Measurements from ENCODE around the gene CACNG4. TPM values are rescaled to one million over a fixed set of nuclear protein-coding genes. Genes with fewer than 3 reads are reported as not detected.

The CACNG4 gene
- total RNA-seq, 1 donor from 2014 or later, result 5.8 TPM

GRCh38 chr17:67066717-67067116 is 102.2 kb downstream of the CACNG4 start:
- TF ChIP-seq, protein P1, sequence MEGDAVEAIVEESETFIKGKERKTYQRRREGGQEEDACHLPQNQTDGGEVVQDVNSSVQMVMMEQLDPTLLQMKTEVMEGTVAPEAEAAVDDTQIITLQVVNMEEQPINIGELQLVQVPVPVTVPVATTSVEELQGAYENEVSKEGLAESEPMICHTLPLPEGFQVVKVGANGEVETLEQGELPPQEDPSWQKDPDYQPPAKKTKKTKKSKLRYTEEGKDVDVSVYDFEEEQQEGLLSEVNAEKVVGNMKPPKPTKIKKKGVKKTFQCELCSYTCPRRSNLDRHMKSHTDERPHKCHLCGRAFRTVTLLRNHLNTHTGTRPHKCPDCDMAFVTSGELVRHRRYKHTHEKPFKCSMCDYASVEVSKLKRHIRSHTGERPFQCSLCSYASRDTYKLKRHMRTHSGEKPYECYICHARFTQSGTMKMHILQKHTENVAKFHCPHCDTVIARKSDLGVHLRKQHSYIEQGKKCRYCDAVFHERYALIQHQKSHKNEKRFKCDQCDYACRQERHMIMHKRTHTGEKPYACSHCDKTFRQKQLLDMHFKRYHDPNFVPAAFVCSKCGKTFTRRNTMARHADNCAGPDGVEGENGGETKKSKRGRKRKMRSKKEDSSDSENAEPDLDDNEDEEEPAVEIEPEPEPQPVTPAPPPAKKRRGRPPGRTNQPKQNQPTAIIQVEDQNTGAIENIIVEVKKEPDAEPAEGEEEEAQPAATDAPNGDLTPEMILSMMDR (IDR thresholded peaks at IDR 0.05; ENCODE audit: insufficient read depth, low read depth, low read length), result no peak
- TF ChIP-seq EZH2 (IDR thresholded peaks at IDR 0.05; ENCODE audit: insufficient read depth, low read length), result no peak
- Mint-ChIP-seq H3K9me3 (ENCODE audit: unreplicated experiment) (no peaks in the 10 kb centered on the region), H3K27me3 (ENCODE audit: low read depth, unreplicated experiment) (no peaks in the 10 kb centered on the region), H3K36me3 (ENCODE audit: low read depth, unreplicated experiment) (no peaks in the 10 kb centered on the region), H3K4me1 (ENCODE audit: low read depth, unreplicated experiment) (peaks cover 1% of the 10 kb centered on the region), H3K4me3 (ENCODE audit: unreplicated experiment) (no peak overlapping the region), H3K27ac (ENCODE audit: unreplicated experiment) (no peak overlapping the region)
- Histone ChIP-seq H2AFZ (ENCODE audit: low read depth, low read length) (no peak overlapping the region), H3K9ac (ENCODE audit: low read length) (no peak overlapping the region), H3K4me1 (ENCODE audit: insufficient read depth, low read length) (no peaks in the 10 kb centered on the region), H4K20me1 (ENCODE audit: insufficient read depth, low read length) (no peaks in the 10 kb centered on the region), H3K27me3 (ENCODE audit: insufficient read depth, low read length) (no peaks in the 10 kb centered on the region), H3K4me2 (ENCODE audit: low read length) (no peak overlapping the region), H3K27ac (ENCODE audit: low read depth, low read length) (no peak overlapping the region), H3K4me3 (ENCODE audit: insufficient read depth, low read depth, low read length) (no peak overlapping the region), H3K79me2 (ENCODE audit: insufficient read depth, low read length) (no peaks in the 10 kb centered on the region), H3K9me3 (ENCODE audit: insufficient read depth, low read depth, low read length) (no peaks in the 10 kb centered on the region), H3K36me3 (ENCODE audit: insufficient read depth, low read length) (no peaks in the 10 kb centered on the region)
- FAIRE-seq (no peak), DNase-seq (ENCODE audit: low read depth) (no peak)

- Histone ChIP-seq H3K79me2 (ENCODE audit: insufficient read depth, low read length) (no peaks in the 10 kb centered on the region), H3K4me1 (ENCODE audit: insufficient read depth, low read length) (no peaks in the 10 kb centered on the region), H3K27ac (ENCODE audit: low read depth, low read length) (no peak overlapping the region), H3K4me3 (ENCODE audit: insufficient read depth, low read depth, low read length) (no peak overlapping the region), H2AFZ (ENCODE audit: low read depth, low read length) (no peak overlapping the region), H4K20me1 (ENCODE audit: insufficient read depth, low read length) (no peaks in the 10 kb centered on the region), H3K27me3 (ENCODE audit: insufficient read depth, low read length) (no peaks in the 10 kb centered on the region), H3K9me3 (ENCODE audit: insufficient read depth, low read depth, low read length) (no peaks in the 10 kb centered on the region), H3K36me3 (ENCODE audit: insufficient read depth, low read length) (no peaks in the 10 kb centered on the region), H3K4me2 (ENCODE audit: low read length) (no peak overlapping the region), H3K9ac (ENCODE audit: low read length) (no peak overlapping the region)
- Mint-ChIP-seq H3K27ac (ENCODE audit: unreplicated experiment) (no peak overlapping the region), H3K36me3 (ENCODE audit: low read depth, unreplicated experiment) (no peaks in the 10 kb centered on the region), H3K27me3 (ENCODE audit: low read depth, unreplicated experiment) (no peaks in the 10 kb centered on the region), H3K4me1 (ENCODE audit: low read depth, unreplicated experiment) (peaks cover 1% of the 10 kb centered on the region), H3K9me3 (ENCODE audit: unreplicated experiment) (no peaks in the 10 kb centered on the region), H3K4me3 (ENCODE audit: unreplicated experiment) (no peak overlapping the region)
- no peak for FAIRE-seq
- no peak for DNase-seq (ENCODE audit: low read depth)
- TF ChIP-seq, protein P1 (IDR thresholded peaks at IDR 0.05; ENCODE audit: insufficient read depth, low read depth, low read length), result no peak
- TF ChIP-seq EZH2 (IDR thresholded peaks at IDR 0.05; ENCODE audit: insufficient read depth, low read length), result no peak
Measured at GRCh38 chr17:67067571-67068482, 103.3 kb downstream of the CACNG4 start.

DNA sequence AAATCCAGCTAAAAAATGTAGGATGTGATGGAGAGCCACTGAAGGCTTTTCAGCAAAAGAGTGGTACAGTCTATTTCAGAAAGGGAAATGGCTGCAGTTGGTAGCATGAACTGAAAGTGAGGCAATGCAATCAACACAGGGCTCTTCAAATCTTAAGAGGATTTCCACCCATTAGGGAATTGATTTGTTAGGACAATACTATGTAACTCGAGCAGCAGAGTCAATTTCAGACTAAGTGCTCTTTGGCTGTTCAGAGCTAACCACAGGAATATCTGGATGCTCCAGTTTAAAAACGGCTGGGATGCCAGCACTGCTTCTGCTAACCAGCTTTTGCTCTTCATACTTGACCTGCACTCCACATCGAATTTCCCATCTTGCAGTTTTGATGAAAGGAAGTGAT is 104.5 kb downstream of the CACNG4 start:
- Histone ChIP-seq H3K9me3 (ENCODE audit: insufficient read depth, low read depth, low read length) (no peaks in the 10 kb centered on the region), H3K36me3 (ENCODE audit: insufficient read depth, low read length) (no peaks in the 10 kb centered on the region), H3K4me3 (ENCODE audit: insufficient read depth, low read depth, low read length) (no peak overlapping the region), H3K4me2 (ENCODE audit: low read length) (no peak overlapping the region), H3K79me2 (ENCODE audit: insufficient read depth, low read length) (no peaks in the 10 kb centered on the region), H3K4me1 (ENCODE audit: insufficient read depth, low read length) (no peaks in the 10 kb centered on the region), H3K27ac (ENCODE audit: low read depth, low read length) (no peak overlapping the region), H4K20me1 (ENCODE audit: insufficient read depth, low read length) (no peaks in the 10 kb centered on the region), H3K27me3 (ENCODE audit: insufficient read depth, low read length) (no peaks in the 10 kb centered on the region), H2AFZ (ENCODE audit: low read depth, low read length) (no peak overlapping the region), H3K9ac (ENCODE audit: low read length) (no peak overlapping the region)
- no peak for FAIRE-seq
- Mint-ChIP-seq H3K4me3 (ENCODE audit: unreplicated experiment) (no peak overlapping the region), H3K9me3 (ENCODE audit: unreplicated experiment) (no peaks in the 10 kb centered on the region), H3K4me1 (ENCODE audit: low read depth, unreplicated experiment) (no peaks in the 10 kb centered on the region), H3K27ac (ENCODE audit: unreplicated experiment) (no peak overlapping the region), H3K36me3 (ENCODE audit: low read depth, unreplicated experiment) (peaks cover 2% of the 10 kb centered on the region), H3K27me3 (ENCODE audit: low read depth, unreplicated experiment) (no peaks in the 10 kb centered on the region)
- peak; percentile 2 for DNase-seq (ENCODE audit: low read depth)
- TF ChIP-seq EZH2 (IDR thresholded peaks at IDR 0.05; ENCODE audit: insufficient read depth, low read length), result no peak
- TF ChIP-seq, protein P1 (IDR thresholded peaks at IDR 0.05; ENCODE audit: insufficient read depth, low read depth, low read length), result no peak
